Islet of Langerhans (tissue), 1 donor: ENCODE results near the gene KIN.
A peak's percentile ranks its signal among the peaks of the same experiment; 100 is the strongest.
"Not testable (repeated sequence)": the region's sequence is repeated elsewhere in the genome, so short reads cannot be mapped to it uniquely, and the experiment has no call there.

ENCODE experiments used
- FAIRE-seq: peaks from one replicate; lab custom pipeline; 2011; peaks lifted over from hg19 to GRCh38; lab: Jason Lieb, UNC

The KIN gene

GRCh38 chr10:7787857-7788638 lies at the start of gene KIN, which contains the start of gene ATP5F1C:
Gene KIN (minus strand): TSS chr10:7787993. CDS start chr10:7787933, 60 bp downstream.
Gene ATP5F1C (plus strand): TSS chr10:7788177. CDS start chr10:7788208, 31 bp downstream.
- FAIRE-seq, result no peak

- no peak for FAIRE-seq
Measured at GRCh38 chr10:7836571-7836970, 48.8 kb upstream of the KIN start.

- no peak for FAIRE-seq
Measured at GRCh38 chr10:7834262-7834661, 46.5 kb upstream of the KIN start.

- FAIRE-seq, result no peak
Measured at GRCh38 chr10:7833210-7833609, 45.4 kb upstream of the KIN start.

GRCh38 chr10:7832060-7832459 lies 44.3 kb upstream of the KIN start:
- no peak for FAIRE-seq

- no peak for FAIRE-seq
Measured at GRCh38 chr10:7829289-7829834, 41.6 kb upstream of the KIN start.

GRCh38 chr10:7826971-7827370 lies 39.2 kb upstream of the KIN start:
- FAIRE-seq, result no peak

- no peak for FAIRE-seq
Measured at GRCh38 chr10:7824251-7824650, 36.5 kb upstream of the KIN start.

- FAIRE-seq, result no peak
Measured at GRCh38 chr10:7819121-7819460, 31.3 kb upstream of the KIN start.

- FAIRE-seq, result no peak
Measured at GRCh38 chr10:7818295-7819120, 30.7 kb upstream of the KIN start, which contains the start of gene TAF3. Gene TAF3 (plus strand): TSS chr10:7818505. CDS start chr10:7818710, 205 bp downstream.

GRCh38 chr10:7817984-7818294 lies 30.1 kb upstream of the KIN start:
- no peak for FAIRE-seq

GRCh38 chr10:7817576-7817975 lies 29.8 kb upstream of the KIN start:
- FAIRE-seq, result no peak

GRCh38 chr10:7813481-7813880 lies 25.7 kb upstream of the KIN start:
- FAIRE-seq, result no peak

GRCh38 chr10:7811743-7812142 lies 23.9 kb upstream of the KIN start:
- FAIRE-seq, result not testable (repeated sequence)

- FAIRE-seq, result no peak
Measured at GRCh38 chr10:7811000-7811399, 23.2 kb upstream of the KIN start.

GRCh38 chr10:7810443-7810842 lies 22.6 kb upstream of the KIN start:
- FAIRE-seq, result no peak

- no peak for FAIRE-seq
Measured at GRCh38 chr10:7808686-7809267, 21.0 kb upstream of the KIN start.

GRCh38 chr10:7804741-7805140 lies 16.9 kb upstream of the KIN start:
- FAIRE-seq, result no peak

- FAIRE-seq, result no peak
Measured at GRCh38 chr10:7804216-7804615, 16.4 kb upstream of the KIN start.

GRCh38 chr10:7802606-7803005 lies 14.8 kb upstream of the KIN start:
- FAIRE-seq, result no peak

GRCh38 chr10:7797582-7797981 lies 9.8 kb upstream of the KIN start:
- no peak for FAIRE-seq

- peak; percentile 13 for FAIRE-seq
Measured at GRCh38 chr10:7795605-7796004, 7.8 kb upstream of the KIN start.
